ENCODE data around the gene STUB1. TPM values are rescaled to one million over a fixed set of nuclear protein-coding genes. Genes with fewer than 3 reads are reported as not detected.

The STUB1 gene
- total and polyA plus RNA-seq, 10 of the 15 experiments (the other 5 are each of a cell fraction or from before 2014, with no cell fraction given) = 4.2 to 136 (median 67.1) TPM

GRCh38 chr16:654034-654433 is 26.2 kb upstream of the STUB1 start:
- ChIA-PET SMC1A (ENCODE audit: uncharacterized antibody, unreplicated experiment) (no interaction called here), RAD21 (ENCODE audit: unreplicated experiment) (no interaction called here), CTCF (no interaction called here), POLR2A (interaction anchor here (0.6 to 0.7 kb wide), 2 partner anchors 30 to 454 kb away, joined by 3 to 5 read pairs; partner anchors contain the start of gene JMJD8)
- BruUV-seq (replicated peaks) = no TSS peak
- in situ Hi-C loops (cut with MboI) = no loop called here
- H3K4me2 ChIP-seq (ENCODE audit: control insufficient read depth, insufficient read depth) = no peak overlapping the region
- intact Hi-C loops (cut with micrococcal nuclease; ENCODE audit: unreplicated experiment) = no loop called here
- DNase-seq (ENCODE audit: low read depth, low spot score) = no peak
- no peaks in the 10 kb centered on the region for H3K9me3 ChIP-seq (replicated peaks; ENCODE audit: control insufficient read depth, insufficient read depth, low read length)
- WGBS (ENCODE audit: insufficient coverage, insufficient replicate concordance, low lambda C conversion rate, missing lambda C conversion rate) = 96% methylated on average over 11 of the region's 12 CpGs
- no peak for ATAC-seq
- H3K4me3 ChIP-seq = no peak overlapping the region
- TF ChIP-seq ASH2L (IDR thresholded peaks at IDR 0.05; ENCODE audit: borderline replicate concordance, low read depth) (no peak), ZSCAN29 (IDR thresholded peaks at IDR 0.05) (no peak), REST (IDR thresholded peaks at IDR 0.05; ENCODE audit: low read depth, low read length) (no peak), NRF1 (conservative IDR thresholded peaks at IDR 0.05; ENCODE audit: low read depth, low read length) (no peak), RCOR1 (conservative IDR thresholded peaks at IDR 0.05; ENCODE audit: low read depth, low read length) (no peak), GATAD2B (conservative IDR thresholded peaks at IDR 0.05; ENCODE audit: low read depth) (no peak)
- no peaks in the 10 kb centered on the region for H3K27me3 ChIP-seq (replicated peaks in 1 of 2; ENCODE audit: control insufficient read depth in 2 of 2, insufficient read depth in 2 of 2, low read length in 1 of 2)
- peaks cover 6% of the 10 kb centered on the region for H3K4me1 ChIP-seq (ENCODE audit: control insufficient read depth, insufficient read depth, low read length)
- no peaks in the 10 kb centered on the region for H4K20me1 ChIP-seq (ENCODE audit: control insufficient read depth, insufficient read depth)
- no peak overlapping the region for H3K9ac ChIP-seq (ENCODE audit: control insufficient read depth, insufficient read depth, low read length)
- peaks cover 0 to 3% of the 10 kb centered on the region in 2 experiments; a peak in 2 of 4 replicates for H3K36me3 ChIP-seq (ENCODE audit: control insufficient read depth in 2 of 2, insufficient read depth in 2 of 2, low read length in 1 of 2)
- H3K27ac ChIP-seq (ENCODE audit: control insufficient read depth, insufficient read depth) = no peak overlapping the region
- H2AFZ ChIP-seq (ENCODE audit: control insufficient read depth, low read depth, low read length) = no peak overlapping the region
- H3K79me2 ChIP-seq (ENCODE audit: control insufficient read depth, insufficient read depth, low read length) = peaks cover 6% of the 10 kb centered on the region
- FAIRE-seq = no peak
